Activated CD4-positive, alpha-beta T cell treated with anti-CD3 and anti-CD28 coated beads, Interleukin-2, amount 50 U/mL, for 48 hours (primary cell): ENCODE results near the gene RAB4B.
A peak's percentile ranks its signal among the peaks of the same experiment; 100 is the strongest.
"Not testable (repeated sequence)": the region's sequence is repeated elsewhere in the genome, so short reads cannot be mapped to it uniquely, and the experiment has no call there.

Source experiments
- DNase-seq, 2 experiments: peaks; one replicate each; pipeline ENCODE4 v3.0.0-alpha.2; 2020

The RAB4B gene

GRCh38 chr19:40825460-40826095 is 47.5 kb downstream of the RAB4B start:
- DNase-seq, result not testable (repeated sequence)

- not testable (repeated sequence) for DNase-seq
Observed at GRCh38 chr19:40826312-40826698, 48.3 kb downstream of the RAB4B start.

GRCh38 chr19:40826699-40827385 is 48.8 kb downstream of the RAB4B start:
- DNase-seq, result not testable (repeated sequence)

GRCh38 chr19:40827386-40828247 is 49.6 kb downstream of the RAB4B start:
- DNase-seq, result no peak

- DNase-seq, result no peak
Observed at GRCh38 chr19:40829205-40829604, 51.2 kb downstream of the RAB4B start.

GRCh38 chr19:40830741-40831140 is 52.7 kb downstream of the RAB4B start:
- DNase-seq, result not testable (repeated sequence)

- no peak for DNase-seq
Observed at GRCh38 chr19:40831502-40832430, 53.7 kb downstream of the RAB4B start.

- not testable (repeated sequence) for DNase-seq
Observed at GRCh38 chr19:40832431-40832790, 54.4 kb downstream of the RAB4B start.

- not testable (repeated sequence) for DNase-seq
Observed at GRCh38 chr19:40833728-40834533, 55.9 kb downstream of the RAB4B start.

GRCh38 chr19:40836754-40837429 is 58.8 kb downstream of the RAB4B start:
- no peak for DNase-seq

GRCh38 chr19:40838477-40838876 is 60.4 kb downstream of the RAB4B start:
- DNase-seq, result not testable (repeated sequence)

GRCh38 chr19:40842012-40842411 is 64.0 kb downstream of the RAB4B start:
- not testable (repeated sequence) for DNase-seq

- not testable (repeated sequence) for DNase-seq
Observed at GRCh38 chr19:40842997-40843652, 65.1 kb downstream of the RAB4B start.

GRCh38 chr19:40843653-40844052 is 65.6 kb downstream of the RAB4B start:
- peak; percentile 64 to 72 for DNase-seq
